Endodermal cell (in vitro differentiated cells): Measurements from ENCODE around the gene KCNA5. TPM values are rescaled to one million over a fixed set of nuclear protein-coding genes. Genes with fewer than 3 reads are reported as not detected.

Experiments
- DNase-seq: peaks from one replicate; pipeline ENCODE4 v3.0.0-alpha.2; 2017
- H3K27ac ChIP-seq: 2 replicates; pipeline ENCODE4 v1.5.1; 2013; ENCODE audit warnings: mild to moderate bottlenecking, low read depth, low read length, moderate library complexity
- H3K27me3 ChIP-seq: 2 replicates; pipeline ENCODE4 v1.6.1; 2013; ENCODE audit warnings: mild to moderate bottlenecking, low read length, moderate library complexity; ENCODE audit not compliant: insufficient read depth, control insufficient read depth, poor library complexity, severe bottlenecking
- H3K36me3 ChIP-seq: 2 replicates; pipeline ENCODE4 v1.7.0; 2013; ENCODE audit warnings: mild to moderate bottlenecking, low read length, moderate library complexity; ENCODE audit not compliant: control insufficient read depth, insufficient read depth
- H3K4me1 ChIP-seq: one replicate; pipeline ENCODE4 v1.7.0; 2013; ENCODE audit warnings: low read length; ENCODE audit not compliant: control insufficient read depth, insufficient read depth
- H3K4me3 ChIP-seq: 2 replicates; pipeline ENCODE4 v1.5.1; 2013; ENCODE audit warnings: mild to moderate bottlenecking, low read length, moderate library complexity
- H3K9ac ChIP-seq: 2 replicates; pipeline ENCODE4 v1.6.1; 2013; ENCODE audit warnings: mild to moderate bottlenecking, low read length, moderate library complexity; ENCODE audit not compliant: poor library complexity, severe bottlenecking; ENCODE audit errors: extremely low read depth
- H3K9me3 ChIP-seq: 2 replicates; pipeline ENCODE4 v1.6.1; 2013; ENCODE audit warnings: mild to moderate bottlenecking, low read length, moderate library complexity; ENCODE audit not compliant: control insufficient read depth
- H3K27ac Mint-ChIP-seq: 2 replicates; pipeline ENCODE4 v1.8.0; 2020; ENCODE audit warnings: mixed read lengths
- H3K27me3 Mint-ChIP-seq: 2 replicates; pipeline ENCODE4 v1.8.0; 2021; ENCODE audit warnings: mild to moderate bottlenecking, mixed read lengths; ENCODE audit not compliant: insufficient read depth
- H3K36me3 Mint-ChIP-seq: 2 replicates; pipeline ENCODE4 v1.8.0; 2020; ENCODE audit warnings: low read depth, mixed read lengths
- H3K4me1 Mint-ChIP-seq: 2 replicates; pipeline ENCODE4 v1.8.0; 2020; ENCODE audit warnings: mixed read lengths
- H3K4me3 Mint-ChIP-seq: 2 replicates; pipeline ENCODE4 v1.8.0; 2020; ENCODE audit warnings: mild to moderate bottlenecking, moderate library complexity, mixed read lengths
- H3K9me3 Mint-ChIP-seq: 2 replicates; pipeline ENCODE4 v1.8.0; 2020; ENCODE audit warnings: mild to moderate bottlenecking, mixed read lengths
- WGBS, 2 experiments: methylation state at CpG; one replicate each; pipeline versions ENCODE4 v1.1.5 to v1.1.7; 2013; ENCODE audit warnings: missing lambda C conversion rate in 2 of 2, mixed read lengths in 1 of 2; ENCODE audit not compliant: insufficient coverage in 1 of 2, insufficient read length in 1 of 2; 5-methylcytosine and 5-hydroxymethylcytosine counted together
- total RNA-seq, 2 donors: library from RNA; stranded (reverse); fragmentation: NEBNext Ultra II Directional in 1 of 2; extraction: Animal tissue kit (Norgen Biotek cat#: 25700) in 1 of 2; gene quantifications; 2 replicates in 1 of 2; 3 replicates in 1 of 2; pipeline ENCODE4 v1.2.1, GENCODE V29; 2021
- TF ChIP-seq, protein P1 (sequence below): fragments of 200-600 bp; sonication (generic); conservative IDR thresholded peaks from 2 replicates; pipeline ENCODE4 v1.5.0; 2021; ENCODE audit warnings: antibody characterized with exemption, mild to moderate bottlenecking

Gene KCNA5
- total RNA-seq, 2 donors from 2014 or later = not detected

DNA sequence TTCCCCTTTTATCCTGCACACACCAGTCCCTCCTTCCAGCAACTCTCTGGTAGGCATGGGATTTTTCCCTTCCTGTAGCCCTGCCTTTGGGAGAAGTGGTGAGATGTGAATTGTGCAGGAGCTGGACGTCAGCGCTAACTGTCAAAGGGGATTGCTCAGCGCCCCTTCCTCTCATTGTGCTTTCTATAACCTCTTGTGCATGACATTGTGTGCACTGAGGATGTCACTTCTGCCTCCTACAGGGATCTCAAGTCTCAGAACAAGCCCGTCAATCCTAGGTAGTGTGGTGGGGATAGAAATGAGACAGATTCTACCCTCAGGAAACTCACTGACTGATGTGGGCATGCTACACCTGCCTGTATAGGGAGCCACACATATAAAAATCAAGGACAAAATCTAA is 8.7 kb downstream of the KCNA5 start:
- no peak overlapping the region for H3K4me3 Mint-ChIP-seq
- Histone ChIP-seq H3K9me3 (no peaks in the 10 kb centered on the region), H3K4me1 (peaks cover 5% of the 10 kb centered on the region), H3K9ac (no peak overlapping the region), H3K27me3 (no peaks in the 10 kb centered on the region), H3K36me3 (no peaks in the 10 kb centered on the region), H3K4me3 (no peak overlapping the region), H3K27ac (no peak overlapping the region)
- H3K9me3 Mint-ChIP-seq = no peaks in the 10 kb centered on the region
- H3K36me3 Mint-ChIP-seq = no peaks in the 10 kb centered on the region
- DNase-seq = no peak
- peaks cover 31% of the 10 kb centered on the region for H3K27me3 Mint-ChIP-seq
- peaks cover 11% of the 10 kb centered on the region for H3K4me1 Mint-ChIP-seq
- TF ChIP-seq, protein P1, sequence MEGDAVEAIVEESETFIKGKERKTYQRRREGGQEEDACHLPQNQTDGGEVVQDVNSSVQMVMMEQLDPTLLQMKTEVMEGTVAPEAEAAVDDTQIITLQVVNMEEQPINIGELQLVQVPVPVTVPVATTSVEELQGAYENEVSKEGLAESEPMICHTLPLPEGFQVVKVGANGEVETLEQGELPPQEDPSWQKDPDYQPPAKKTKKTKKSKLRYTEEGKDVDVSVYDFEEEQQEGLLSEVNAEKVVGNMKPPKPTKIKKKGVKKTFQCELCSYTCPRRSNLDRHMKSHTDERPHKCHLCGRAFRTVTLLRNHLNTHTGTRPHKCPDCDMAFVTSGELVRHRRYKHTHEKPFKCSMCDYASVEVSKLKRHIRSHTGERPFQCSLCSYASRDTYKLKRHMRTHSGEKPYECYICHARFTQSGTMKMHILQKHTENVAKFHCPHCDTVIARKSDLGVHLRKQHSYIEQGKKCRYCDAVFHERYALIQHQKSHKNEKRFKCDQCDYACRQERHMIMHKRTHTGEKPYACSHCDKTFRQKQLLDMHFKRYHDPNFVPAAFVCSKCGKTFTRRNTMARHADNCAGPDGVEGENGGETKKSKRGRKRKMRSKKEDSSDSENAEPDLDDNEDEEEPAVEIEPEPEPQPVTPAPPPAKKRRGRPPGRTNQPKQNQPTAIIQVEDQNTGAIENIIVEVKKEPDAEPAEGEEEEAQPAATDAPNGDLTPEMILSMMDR = no peak
- H3K27ac Mint-ChIP-seq = no peak overlapping the region
- 78% methylated on average over 4 of the region's 4 CpGs; no CpG with 5 or more reads in 1 of the 2 experiments for WGBS, 2 experiments

- Mint-ChIP-seq H3K27ac (no peak overlapping the region), H3K4me3 (no peak overlapping the region), H3K27me3 (peaks cover 25% of the 10 kb centered on the region), H3K9me3 (no peaks in the 10 kb centered on the region), H3K4me1 (no peaks in the 10 kb centered on the region), H3K36me3 (no peaks in the 10 kb centered on the region)
- Histone ChIP-seq H3K9ac (no peak overlapping the region), H3K27me3 (peaks cover 15% of the 10 kb centered on the region), H3K4me1 (no peaks in the 10 kb centered on the region), H3K27ac (no peak overlapping the region), H3K9me3 (no peaks in the 10 kb centered on the region), H3K36me3 (no peaks in the 10 kb centered on the region), H3K4me3 (no peak overlapping the region)
- DNase-seq = no peak
- TF ChIP-seq, protein P1 = no peak
- WGBS, 2 experiments = 69 to 76% methylated on average over 6 of the region's 6 CpGs
Measured at GRCh38 chr12:5059358-5059757, 15.7 kb downstream of the KCNA5 start.

GRCh38 chr12:5060958-5061357 is 17.3 kb downstream of the KCNA5 start:
- no peak overlapping the region for H3K9ac ChIP-seq
- Mint-ChIP-seq H3K4me3 (no peak overlapping the region), H3K27me3 (peaks cover 32% of the 10 kb centered on the region), H3K36me3 (no peaks in the 10 kb centered on the region), H3K9me3 (no peaks in the 10 kb centered on the region), H3K27ac (no peak overlapping the region), H3K4me1 (no peaks in the 10 kb centered on the region)
- no peak overlapping the region for H3K27ac ChIP-seq
- no peak for DNase-seq
- 83% methylated on average over 2 of the region's 3 CpGs; no CpG with 5 or more reads in 1 of the 2 experiments for WGBS, 2 experiments
- H3K27me3 ChIP-seq = peaks cover 17% of the 10 kb centered on the region
- no peaks in the 10 kb centered on the region for H3K36me3 ChIP-seq
- no peak overlapping the region for H3K4me3 ChIP-seq
- H3K4me1 ChIP-seq = no peaks in the 10 kb centered on the region
- H3K9me3 ChIP-seq = no peaks in the 10 kb centered on the region
- TF ChIP-seq, protein P1 = peak; percentile 63
